SH-SY5Y (cell line): ENCODE data around the gene ELAVL3.

Source experiments
- GATA2 ChIP-seq: IDR thresholded peaks from 2 replicates; pipeline ENCODE4 v1.6.1; 2011; ENCODE audit warnings: mild to moderate bottlenecking, low read depth, low read length
- GATA3 ChIP-seq: IDR thresholded peaks from 2 replicates; pipeline ENCODE4 v1.6.1; 2011; ENCODE audit warnings: low read depth, mild to moderate bottlenecking, low read length, moderate library complexity

DNA sequence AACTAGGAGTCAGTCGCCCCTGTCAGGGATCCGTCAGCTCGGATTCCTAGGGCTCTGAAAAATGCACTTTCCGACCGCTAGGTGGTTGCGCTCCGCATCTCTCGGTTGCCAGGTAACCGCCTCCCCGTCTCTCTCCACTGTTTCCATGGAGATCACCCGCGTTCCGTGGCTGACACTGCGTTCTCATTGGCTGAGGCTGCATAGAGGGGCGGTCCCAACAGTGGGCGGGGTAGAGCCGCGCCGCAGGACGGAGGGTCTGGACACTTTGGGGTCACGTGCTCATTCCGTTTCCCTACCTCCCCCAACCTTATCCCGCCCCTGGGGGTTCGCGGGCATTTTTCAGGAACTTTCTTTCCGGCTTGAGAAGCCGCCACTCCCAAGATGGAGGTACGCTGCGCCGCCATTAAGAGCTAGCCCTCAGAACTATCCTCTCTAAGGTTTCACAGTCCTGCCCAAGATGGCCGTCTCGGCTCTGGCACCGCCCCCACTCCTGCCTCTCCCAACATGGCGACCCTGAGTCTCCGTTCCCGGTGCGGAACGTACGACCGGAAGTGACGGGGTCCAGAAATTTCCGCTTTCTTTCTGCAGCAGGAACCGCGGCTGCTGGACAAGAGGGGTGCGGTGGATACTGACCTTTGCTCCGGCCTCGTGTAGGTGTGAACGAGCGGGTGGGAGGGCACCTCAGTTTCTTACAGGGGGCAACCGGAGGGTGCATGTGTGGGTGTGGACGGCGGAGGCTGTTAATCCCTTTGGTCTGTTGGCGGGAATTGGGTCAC is 45.6 kb downstream of the ELAVL3 start, which contains the start of the genes ODAD3 and PRKCSH:
- TF ChIP-seq GATA3 = no peak
- no peak for TF ChIP-seq GATA2
